Measurements from ENCODE around the gene DPYD.

DPYD gene

DNA sequence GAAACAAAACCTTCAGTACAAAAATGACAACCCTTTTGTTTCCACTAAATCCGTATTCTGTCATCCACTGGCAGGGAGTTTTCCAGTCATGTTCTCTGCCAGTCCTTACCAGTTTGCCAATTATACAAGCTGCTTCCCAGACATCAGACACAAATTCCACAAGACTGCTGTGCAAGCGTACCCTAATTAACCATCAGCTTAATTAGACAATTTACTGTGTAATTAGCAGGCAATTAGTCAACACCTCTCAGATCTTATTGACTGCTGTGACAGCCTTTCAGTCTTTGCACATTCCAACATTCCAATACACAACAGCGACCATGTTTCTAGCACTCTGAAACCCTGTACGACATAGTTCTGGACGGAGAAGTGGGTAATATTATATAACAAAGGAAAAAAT is 420.1 kb downstream of the DPYD start:
- Histone ChIP-seq H3K27me3 (ENCODE audit: insufficient read depth, low read depth, severe bottlenecking) (no peaks in the 10 kb centered on the region), H3K27ac (no peak overlapping the region), H3K4me3 (ENCODE audit: low read depth, low read length) (no peak overlapping the region), H3K36me3 (no peaks in the 10 kb centered on the region), H3K9me3 (ENCODE audit: severe bottlenecking) (no peaks in the 10 kb centered on the region)
- TF ChIP-seq, protein P1, sequence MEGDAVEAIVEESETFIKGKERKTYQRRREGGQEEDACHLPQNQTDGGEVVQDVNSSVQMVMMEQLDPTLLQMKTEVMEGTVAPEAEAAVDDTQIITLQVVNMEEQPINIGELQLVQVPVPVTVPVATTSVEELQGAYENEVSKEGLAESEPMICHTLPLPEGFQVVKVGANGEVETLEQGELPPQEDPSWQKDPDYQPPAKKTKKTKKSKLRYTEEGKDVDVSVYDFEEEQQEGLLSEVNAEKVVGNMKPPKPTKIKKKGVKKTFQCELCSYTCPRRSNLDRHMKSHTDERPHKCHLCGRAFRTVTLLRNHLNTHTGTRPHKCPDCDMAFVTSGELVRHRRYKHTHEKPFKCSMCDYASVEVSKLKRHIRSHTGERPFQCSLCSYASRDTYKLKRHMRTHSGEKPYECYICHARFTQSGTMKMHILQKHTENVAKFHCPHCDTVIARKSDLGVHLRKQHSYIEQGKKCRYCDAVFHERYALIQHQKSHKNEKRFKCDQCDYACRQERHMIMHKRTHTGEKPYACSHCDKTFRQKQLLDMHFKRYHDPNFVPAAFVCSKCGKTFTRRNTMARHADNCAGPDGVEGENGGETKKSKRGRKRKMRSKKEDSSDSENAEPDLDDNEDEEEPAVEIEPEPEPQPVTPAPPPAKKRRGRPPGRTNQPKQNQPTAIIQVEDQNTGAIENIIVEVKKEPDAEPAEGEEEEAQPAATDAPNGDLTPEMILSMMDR (IDR thresholded peaks at IDR 0.05; ENCODE audit: low read depth, low read length): no peak
- no peak for DNase-seq

GRCh38 chr1:97499667-97500066 is 421.2 kb downstream of the DPYD start:
- Histone ChIP-seq H3K27me3 (ENCODE audit: insufficient read depth, low read depth, severe bottlenecking) (no peaks in the 10 kb centered on the region), H3K4me3 (ENCODE audit: low read depth, low read length) (no peak overlapping the region), H3K27ac (no peak overlapping the region), H3K36me3 (no peaks in the 10 kb centered on the region), H3K9me3 (ENCODE audit: severe bottlenecking) (no peaks in the 10 kb centered on the region)
- DNase-seq: no peak
- TF ChIP-seq, protein P1 (IDR thresholded peaks at IDR 0.05; ENCODE audit: low read depth, low read length): no peak

- H3K4me3 ChIP-seq (ENCODE audit: low read depth, low read length): no peak overlapping the region
- no peaks in the 10 kb centered on the region for H3K9me3 ChIP-seq (ENCODE audit: severe bottlenecking)
- DNase-seq: no peak
- TF ChIP-seq, protein P1 (IDR thresholded peaks at IDR 0.05; ENCODE audit: low read depth, low read length): no peak
- no peaks in the 10 kb centered on the region for H3K27me3 ChIP-seq (ENCODE audit: insufficient read depth, low read depth, severe bottlenecking)
- H3K27ac ChIP-seq: no peak overlapping the region
- no peaks in the 10 kb centered on the region for H3K36me3 ChIP-seq
These were observed 431.0 kb downstream of the DPYD start for GRCh38 chr1:97489834-97490233.

DNA sequence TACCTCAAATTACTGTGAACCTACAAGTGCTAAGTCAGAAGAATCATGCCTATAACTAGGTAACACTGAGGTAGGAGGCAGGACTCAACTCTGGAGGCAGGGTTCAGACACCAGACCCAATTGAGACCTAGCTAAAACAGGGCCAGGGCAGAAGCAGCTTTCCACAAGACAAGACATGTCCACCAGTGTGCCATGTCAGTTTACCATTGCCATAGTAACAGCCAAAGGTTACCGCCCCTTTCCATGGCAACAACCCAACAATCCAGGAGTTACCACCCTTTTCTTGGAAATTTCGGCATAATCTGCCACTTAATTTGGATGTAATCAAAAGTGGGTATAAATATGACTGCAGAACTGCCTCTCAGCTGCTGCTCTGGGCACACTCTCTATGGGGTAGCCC is 432.3 kb downstream of the DPYD start:
- DNase-seq: no peak
- Histone ChIP-seq H3K27ac (no peak overlapping the region), H3K4me3 (ENCODE audit: low read depth, low read length) (no peak overlapping the region), H3K9me3 (ENCODE audit: severe bottlenecking) (no peaks in the 10 kb centered on the region), H3K36me3 (no peaks in the 10 kb centered on the region), H3K27me3 (ENCODE audit: insufficient read depth, low read depth, severe bottlenecking) (no peaks in the 10 kb centered on the region)
- TF ChIP-seq, protein P1 (IDR thresholded peaks at IDR 0.05; ENCODE audit: low read depth, low read length): no peak

DNA sequence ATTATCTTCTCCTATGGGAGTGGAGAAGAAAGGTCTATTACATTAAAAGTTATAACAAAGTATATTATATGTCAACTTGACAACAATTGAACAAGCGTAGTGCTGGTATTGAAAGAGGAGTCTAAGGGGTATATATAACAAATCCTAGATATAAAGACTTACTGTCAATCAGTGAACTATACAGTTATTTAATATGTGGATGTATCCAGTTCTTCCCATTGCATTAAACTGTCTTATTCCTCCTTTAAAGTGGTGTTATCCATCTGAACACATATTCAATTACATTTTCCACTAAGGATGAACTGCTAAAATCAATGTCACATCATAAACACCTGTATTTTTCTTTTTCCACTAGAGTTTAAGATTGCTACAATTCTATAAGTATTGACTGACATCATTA is 438.8 kb downstream of the DPYD start:
- Histone ChIP-seq H3K27me3 (ENCODE audit: insufficient read depth, low read depth, severe bottlenecking) (no peaks in the 10 kb centered on the region), H3K9me3 (ENCODE audit: severe bottlenecking) (no peaks in the 10 kb centered on the region), H3K4me3 (ENCODE audit: low read depth, low read length) (no peak overlapping the region), H3K27ac (no peak overlapping the region), H3K36me3 (no peaks in the 10 kb centered on the region)
- DNase-seq: no peak
- TF ChIP-seq, protein P1 (IDR thresholded peaks at IDR 0.05; ENCODE audit: low read depth, low read length): no peak

GRCh38 chr1:97467445-97467844 is 453.4 kb downstream of the DPYD start:
- TF ChIP-seq, protein P1 (IDR thresholded peaks at IDR 0.05; ENCODE audit: low read depth, low read length): no peak
- no peak for DNase-seq
- Histone ChIP-seq H3K4me3 (ENCODE audit: low read depth, low read length) (no peak overlapping the region), H3K27me3 (ENCODE audit: insufficient read depth, low read depth, severe bottlenecking) (no peaks in the 10 kb centered on the region), H3K27ac (no peak overlapping the region), H3K36me3 (no peaks in the 10 kb centered on the region), H3K9me3 (ENCODE audit: severe bottlenecking) (no peaks in the 10 kb centered on the region)
